HEK293 (cell line): ENCODE results near the gene SH3YL1.

ENCODE experiments used
- CTCF ChIA-PET: fragments of 350-600 bp; formaldehyde crosslinking; extraction: SDS; loops from one replicate; lab custom pipeline; 2021; ENCODE audit warnings: antibody characterized with exemption; lab: Yijun Ruan, JAX
- POLR2A ChIA-PET: fragments of 300-600 bp; formaldehyde crosslinking; extraction: SDS; loops from one replicate; lab custom pipeline; 2020; ENCODE audit warnings: antibody characterized with exemption, inconsistent platforms; lab: Yijun Ruan, JAX
- H3K27ac ChIP-seq: fragments of 200-500 bp; sonication (Bioruptor generic); 2 replicates; pipeline ENCODE4 v1.5.1; 2014; ENCODE audit warnings: low read depth, low read length, control low read depth, inconsistent platforms; ENCODE audit errors: extremely low read depth
- H3K36me3 ChIP-seq, 2 experiments: fragments of 200-500 bp in 1 of 2; sonication (Bioruptor generic) in 1 of 2; 1 replicate in 1 of 2; 2 replicates in 1 of 2; pipeline ENCODE4 v1.5.1; 2014 to 2017; ENCODE audit warnings: inconsistent platforms in 2 of 2, low read length in 2 of 2; ENCODE audit not compliant: control insufficient read depth in 2 of 2, insufficient read depth in 1 of 2
- H3K4me1 ChIP-seq: fragments of 200-500 bp; sonication (Bioruptor generic); 2 replicates; pipeline ENCODE4 v1.5.1; 2014; ENCODE audit warnings: mild to moderate bottlenecking, low read length, inconsistent platforms; ENCODE audit not compliant: control insufficient read depth, insufficient read depth
- H3K4me3 ChIP-seq: 2 replicates; pipeline ENCODE4 v1.5.1; 2011; ENCODE audit warnings: low read depth, mild to moderate bottlenecking, control low read depth, low read length, moderate library complexity
- H3K9me3 ChIP-seq: fragments of 200-500 bp; sonication (Bioruptor generic); 2 replicates; pipeline ENCODE4 v1.5.1; 2014; ENCODE audit warnings: low read depth, low read length, inconsistent platforms; ENCODE audit not compliant: control insufficient read depth, insufficient read depth
- KLF9 ChIP-seq: fragments of 450-650 bp; formaldehyde crosslinking; IDR thresholded peaks from 2 replicates; pipeline ENCODE4 v1.5.1; 2016; ENCODE audit warnings: missing biosample characterization, missing genetic modification characterization, low read depth
- OSR2 ChIP-seq: fragments of 450-650 bp; formaldehyde crosslinking; IDR thresholded peaks from 2 replicates; pipeline ENCODE4 v1.5.1; 2016; ENCODE audit warnings: missing biosample characterization, missing genetic modification characterization
- YY2 ChIP-seq: fragments of 450-650 bp; formaldehyde crosslinking; IDR thresholded peaks from 2 replicates; pipeline ENCODE4 v1.5.1; 2016; ENCODE audit warnings: missing biosample characterization, missing genetic modification characterization
- ZNF211 ChIP-seq: fragments of 450-650 bp; formaldehyde crosslinking; IDR thresholded peaks from 2 replicates; pipeline ENCODE4 v1.5.1; 2016; ENCODE audit warnings: low read depth, missing biosample characterization, missing genetic modification characterization
- ZNF341 ChIP-seq: fragments of 450-650 bp; formaldehyde crosslinking; IDR thresholded peaks from 2 replicates; pipeline ENCODE4; 2016; ENCODE audit warnings: low read depth, missing biosample characterization, missing genetic modification characterization
- ZNF426 ChIP-seq: fragments of 450-650 bp; formaldehyde crosslinking; IDR thresholded peaks from 2 replicates; pipeline ENCODE4 v1.5.1; 2017; ENCODE audit warnings: missing biosample characterization, missing genetic modification characterization, mild to moderate bottlenecking, inconsistent platforms, moderate library complexity
- ZNF510 ChIP-seq: fragments of 450-650 bp; formaldehyde crosslinking; IDR thresholded peaks from 2 replicates; pipeline ENCODE4 v1.5.1; 2018; ENCODE audit warnings: mild to moderate bottlenecking, missing genetic modification characterization, missing biosample characterization; ENCODE audit not compliant: insufficient replicate concordance
- ZNF529 ChIP-seq: fragments of 450-650 bp; formaldehyde crosslinking; IDR thresholded peaks from 2 replicates; pipeline ENCODE4 v1.5.1; 2017; ENCODE audit warnings: missing genetic modification characterization, missing biosample characterization; ENCODE audit not compliant: insufficient replicate concordance
- ZNF558 ChIP-seq: fragments of 450-650 bp; formaldehyde crosslinking; IDR thresholded peaks from 2 replicates; pipeline ENCODE4 v1.5.1; 2016; ENCODE audit warnings: missing biosample characterization, missing genetic modification characterization
- ZNF621 ChIP-seq: fragments of 450-650 bp; formaldehyde crosslinking; IDR thresholded peaks from 2 replicates; pipeline ENCODE4 v1.5.1; 2017; ENCODE audit warnings: missing biosample characterization, missing genetic modification characterization
- ZNF677 ChIP-seq: fragments of 450-650 bp; IDR thresholded peaks from 2 replicates; pipeline ENCODE4 v1.5.0; 2018; ENCODE audit warnings: missing biosample characterization, mild to moderate bottlenecking, missing genetic modification characterization, moderate library complexity
- ZNF76 ChIP-seq: fragments of 450-650 bp; formaldehyde crosslinking; IDR thresholded peaks from 2 replicates; pipeline ENCODE4; 2016; ENCODE audit warnings: low read depth, missing biosample characterization, missing genetic modification characterization, borderline replicate concordance
- ZNF791 ChIP-seq: fragments of 450-650 bp; formaldehyde crosslinking; IDR thresholded peaks from 2 replicates; pipeline ENCODE4 v1.5.1; 2016; ENCODE audit warnings: missing biosample characterization, missing genetic modification characterization
- ZNF843 ChIP-seq: fragments of 450-650 bp; formaldehyde crosslinking; IDR thresholded peaks from 2 replicates; pipeline ENCODE4 v1.5.1; 2016; ENCODE audit warnings: missing biosample characterization, missing genetic modification characterization
- ZSCAN16 ChIP-seq: fragments of 450-650 bp; formaldehyde crosslinking; IDR thresholded peaks from 2 replicates; pipeline ENCODE4 v1.5.1; 2016; ENCODE audit warnings: missing biosample characterization, missing genetic modification characterization
- ZSCAN23 ChIP-seq: fragments of 450-650 bp; formaldehyde crosslinking; IDR thresholded peaks from 2 replicates; pipeline ENCODE4 v1.5.1; 2016; ENCODE audit warnings: missing biosample characterization, missing genetic modification characterization
- ZSCAN30 ChIP-seq: fragments of 450-650 bp; IDR thresholded peaks from 2 replicates; pipeline ENCODE4 v1.5.1; 2018; ENCODE audit warnings: missing biosample characterization, mild to moderate bottlenecking, missing genetic modification characterization, moderate library complexity
- TF ChIP-seq, protein P1 (sequence below): fragments of 450-650 bp; formaldehyde crosslinking; IDR thresholded peaks from 2 replicates; pipeline ENCODE4 v1.5.1; 2016; ENCODE audit warnings: missing biosample characterization, missing genetic modification characterization
- TF ChIP-seq, protein P2 (sequence below): fragments of 450-650 bp; formaldehyde crosslinking; IDR thresholded peaks from 2 replicates; pipeline ENCODE4 v1.5.1; 2016; ENCODE audit warnings: missing biosample characterization, missing genetic modification characterization

The SH3YL1 gene

DNA sequence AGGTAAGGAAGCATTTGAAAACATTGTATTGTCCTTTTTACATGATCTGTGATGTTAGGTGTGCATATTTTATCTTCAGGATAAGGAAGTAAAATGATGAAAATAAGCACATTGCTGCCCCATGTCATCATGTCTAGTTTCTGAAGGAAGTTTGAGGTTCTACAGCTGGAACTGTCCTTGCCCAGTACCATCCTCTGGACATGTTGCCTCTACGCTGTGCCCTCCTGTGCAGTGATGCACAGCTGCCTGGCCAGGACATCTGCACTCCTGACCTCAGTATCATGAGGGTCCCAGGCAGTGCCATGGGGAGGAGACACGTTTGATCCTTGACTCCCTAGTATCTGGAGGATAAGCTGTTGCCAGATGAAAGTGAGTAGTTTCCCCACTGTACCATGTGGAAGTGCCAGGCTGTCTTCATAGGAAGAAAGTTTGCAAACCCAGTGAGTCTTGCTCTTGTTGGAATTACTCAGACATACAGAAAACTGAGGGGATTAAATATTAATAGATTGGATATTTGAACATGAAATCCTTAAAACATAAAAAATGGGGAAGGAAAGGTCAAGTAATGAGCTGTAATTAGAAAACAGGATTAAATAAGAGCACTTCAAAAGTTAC, 14.6 kb upstream of the SH3YL1 start (continued):
- TF ChIP-seq ZSCAN23 (tag by site-specific recombination) (no peak), ZNF510 (no peak), ZNF76 (tag by site-specific recombination) (no peak), ZNF843 (tag by site-specific recombination) (no peak), ZNF426 (tag by site-specific recombination) (no peak)
- TF ChIP-seq, protein P1, sequence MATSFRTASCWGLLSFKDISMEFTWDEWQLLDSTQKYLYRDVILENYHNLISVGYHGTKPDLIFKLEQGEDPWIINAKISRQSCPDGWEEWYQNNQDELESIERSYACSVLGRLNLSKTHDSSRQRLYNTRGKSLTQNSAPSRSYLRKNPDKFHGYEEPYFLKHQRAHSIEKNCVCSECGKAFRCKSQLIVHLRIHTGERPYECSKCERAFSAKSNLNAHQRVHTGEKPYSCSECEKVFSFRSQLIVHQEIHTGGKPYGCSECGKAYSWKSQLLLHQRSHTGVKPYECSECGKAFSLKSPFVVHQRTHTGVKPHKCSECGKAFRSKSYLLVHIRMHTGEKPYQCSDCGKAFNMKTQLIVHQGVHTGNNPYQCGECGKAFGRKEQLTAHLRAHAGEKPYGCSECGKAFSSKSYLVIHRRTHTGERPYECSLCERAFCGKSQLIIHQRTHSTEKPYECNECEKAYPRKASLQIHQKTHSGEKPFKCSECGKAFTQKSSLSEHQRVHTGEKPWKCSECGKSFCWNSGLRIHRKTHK (tag by site-specific recombination): no peak

DNA sequence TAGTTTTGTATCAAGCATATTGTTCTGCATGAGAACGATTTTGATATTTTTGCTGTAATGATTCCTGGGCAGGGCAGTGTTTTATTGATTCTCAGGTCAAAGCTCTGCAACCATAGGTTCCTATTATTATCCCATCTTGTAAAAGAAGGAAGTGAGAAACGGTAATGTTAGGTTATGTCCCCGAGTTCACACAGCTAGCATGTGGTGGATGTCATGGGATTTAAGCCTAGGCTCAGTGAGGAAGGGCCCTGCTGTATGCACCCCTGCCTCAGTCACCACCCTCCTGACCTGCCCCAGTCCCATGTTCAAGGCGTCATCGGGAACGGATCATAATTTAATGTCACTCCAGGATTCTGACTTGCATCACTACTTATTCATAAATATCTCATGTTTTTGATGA, 11.6 kb upstream of the SH3YL1 start:
- Histone ChIP-seq H3K4me1 (no peaks in the 10 kb centered on the region), H3K9me3 (no peaks in the 10 kb centered on the region), H3K27ac (no peak overlapping the region), H3K36me3 (peaks cover 11 to 93% of the 10 kb centered on the region in 2 experiments), H3K4me3 (no peak overlapping the region)
- ChIA-PET CTCF (interaction anchor here (1.5 kb wide), 1 partner anchor 28 kb away, joined by 4 read pairs; no protein-coding TSS in a partner anchor), POLR2A (no interaction called here)
- TF ChIP-seq ZSCAN30 (tag by site-specific recombination): no peak
- TF ChIP-seq KLF9 (tag by site-specific recombination): no peak

DNA sequence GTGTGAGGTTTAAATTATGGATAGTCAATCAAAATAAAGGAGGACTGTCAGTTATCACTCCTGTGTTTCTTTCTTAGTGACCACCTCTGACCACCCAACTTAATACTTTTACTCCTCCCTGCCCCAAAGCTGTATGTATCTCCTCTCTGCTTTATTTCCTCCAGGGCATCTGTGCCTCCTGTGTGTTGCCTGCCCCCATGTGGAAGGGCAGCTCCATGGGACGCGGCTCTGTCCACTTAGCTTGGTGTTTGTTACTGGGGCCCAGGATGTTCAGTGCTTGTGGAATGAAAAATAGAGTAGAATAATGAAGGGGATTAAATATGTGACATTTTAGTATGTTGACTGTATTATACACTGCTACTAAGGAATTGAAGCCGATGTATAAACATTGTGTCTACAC, 10.7 kb upstream of the SH3YL1 start:
- ChIA-PET CTCF (interaction anchor here (0.6 to 1.3 kb wide), 2 partner anchors 10 to 103 kb away, joined by 3 to 5 read pairs; no protein-coding TSS in a partner anchor), POLR2A (interaction anchor here (0.6 kb wide), 1 partner anchor 31 kb away, joined by 3 read pairs; no protein-coding TSS in a partner anchor)
- Histone ChIP-seq H3K4me3 (no peak overlapping the region), H3K9me3 (no peaks in the 10 kb centered on the region), H3K36me3 (peaks cover 11 to 90% of the 10 kb centered on the region in 2 experiments), H3K4me1 (no peaks in the 10 kb centered on the region), H3K27ac (no peak overlapping the region)
- TF ChIP-seq ZNF677 (no peak), ZNF558 (tag by site-specific recombination) (no peak), ZSCAN16 (tag by site-specific recombination) (no peak), ZNF621 (tag by site-specific recombination) (no peak), OSR2 (no peak), YY2 (tag by site-specific recombination) (no peak), ZNF211 (tag by site-specific recombination) (no peak), KLF9 (tag by site-specific recombination) (no peak), ZNF341 (no peak), ZNF791 (tag by site-specific recombination) (no peak), ZNF529 (no peak), ZNF76 (tag by site-specific recombination) (no peak)
- TF ChIP-seq, protein P2, sequence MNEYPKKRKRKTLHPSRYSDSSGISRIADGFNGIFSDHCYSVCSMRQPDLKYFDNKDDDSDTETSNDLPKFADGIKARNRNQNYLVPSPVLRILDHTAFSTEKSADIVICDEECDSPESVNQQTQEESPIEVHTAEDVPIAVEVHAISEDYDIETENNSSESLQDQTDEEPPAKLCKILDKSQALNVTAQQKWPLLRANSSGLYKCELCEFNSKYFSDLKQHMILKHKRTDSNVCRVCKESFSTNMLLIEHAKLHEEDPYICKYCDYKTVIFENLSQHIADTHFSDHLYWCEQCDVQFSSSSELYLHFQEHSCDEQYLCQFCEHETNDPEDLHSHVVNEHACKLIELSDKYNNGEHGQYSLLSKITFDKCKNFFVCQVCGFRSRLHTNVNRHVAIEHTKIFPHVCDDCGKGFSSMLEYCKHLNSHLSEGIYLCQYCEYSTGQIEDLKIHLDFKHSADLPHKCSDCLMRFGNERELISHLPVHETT (tag by site-specific recombination): no peak
